GM12872 (cell line): ENCODE measurements around the gene SERGEF.

Source experiments
- TF ChIP-seq, protein P1 (sequence below): IDR thresholded peaks from 3 replicates; pipeline ENCODE4 v1.5.1; 2011; ENCODE audit warnings: low read depth, mild to moderate bottlenecking, low read length, moderate library complexity; ENCODE audit not compliant: insufficient read depth

SERGEF gene

DNA sequence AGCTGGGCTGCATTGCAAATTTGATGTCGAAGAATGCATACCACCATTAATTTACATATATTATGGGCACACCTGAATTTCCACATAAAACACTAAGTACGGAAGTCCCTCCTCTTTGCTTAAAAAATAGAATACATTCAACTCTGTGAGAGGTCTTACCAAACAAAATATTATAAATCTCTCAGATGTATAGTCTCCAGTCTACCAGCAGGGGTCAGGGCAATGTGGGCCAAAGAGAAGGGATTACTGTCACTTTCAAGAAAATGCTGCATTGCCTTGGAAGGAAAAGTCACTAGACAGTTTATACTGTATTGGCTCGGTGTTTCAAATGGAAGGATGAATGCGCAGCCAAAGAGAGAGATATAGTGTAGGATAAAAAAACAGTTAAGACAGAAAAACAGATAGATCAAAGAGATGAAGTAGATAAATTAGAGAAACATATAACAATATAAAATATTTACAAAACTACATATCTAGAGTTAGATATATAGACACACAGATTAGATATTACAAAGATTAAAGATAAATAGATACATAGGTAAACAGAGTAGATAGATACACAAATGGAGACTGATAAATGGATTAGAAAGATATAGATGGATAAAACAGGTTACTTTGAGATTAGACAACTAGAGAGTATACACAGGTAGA, 20.9 kb downstream of the SERGEF start:
- TF ChIP-seq, protein P1, sequence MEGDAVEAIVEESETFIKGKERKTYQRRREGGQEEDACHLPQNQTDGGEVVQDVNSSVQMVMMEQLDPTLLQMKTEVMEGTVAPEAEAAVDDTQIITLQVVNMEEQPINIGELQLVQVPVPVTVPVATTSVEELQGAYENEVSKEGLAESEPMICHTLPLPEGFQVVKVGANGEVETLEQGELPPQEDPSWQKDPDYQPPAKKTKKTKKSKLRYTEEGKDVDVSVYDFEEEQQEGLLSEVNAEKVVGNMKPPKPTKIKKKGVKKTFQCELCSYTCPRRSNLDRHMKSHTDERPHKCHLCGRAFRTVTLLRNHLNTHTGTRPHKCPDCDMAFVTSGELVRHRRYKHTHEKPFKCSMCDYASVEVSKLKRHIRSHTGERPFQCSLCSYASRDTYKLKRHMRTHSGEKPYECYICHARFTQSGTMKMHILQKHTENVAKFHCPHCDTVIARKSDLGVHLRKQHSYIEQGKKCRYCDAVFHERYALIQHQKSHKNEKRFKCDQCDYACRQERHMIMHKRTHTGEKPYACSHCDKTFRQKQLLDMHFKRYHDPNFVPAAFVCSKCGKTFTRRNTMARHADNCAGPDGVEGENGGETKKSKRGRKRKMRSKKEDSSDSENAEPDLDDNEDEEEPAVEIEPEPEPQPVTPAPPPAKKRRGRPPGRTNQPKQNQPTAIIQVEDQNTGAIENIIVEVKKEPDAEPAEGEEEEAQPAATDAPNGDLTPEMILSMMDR = peak; percentile 77

DNA sequence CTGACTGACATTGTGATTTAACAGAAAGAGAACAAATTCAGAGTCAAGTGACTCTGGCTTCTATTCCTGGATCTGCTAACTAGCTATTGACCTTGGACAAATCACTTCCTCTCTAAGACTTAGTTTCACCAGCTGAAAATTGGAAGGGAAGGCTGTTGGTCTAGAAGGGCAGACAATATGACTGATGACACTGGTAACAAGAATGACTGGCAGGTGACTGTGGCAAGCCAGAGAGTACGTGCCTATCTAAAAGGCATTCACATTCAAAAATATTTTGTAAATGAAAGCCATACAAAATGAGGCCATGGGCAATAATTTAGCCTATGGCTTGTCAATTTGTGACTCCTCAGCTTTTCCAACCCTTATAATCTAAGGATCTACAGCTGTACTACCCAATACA, 23.5 kb downstream of the SERGEF start:
- TF ChIP-seq, protein P1 = no peak

DNA sequence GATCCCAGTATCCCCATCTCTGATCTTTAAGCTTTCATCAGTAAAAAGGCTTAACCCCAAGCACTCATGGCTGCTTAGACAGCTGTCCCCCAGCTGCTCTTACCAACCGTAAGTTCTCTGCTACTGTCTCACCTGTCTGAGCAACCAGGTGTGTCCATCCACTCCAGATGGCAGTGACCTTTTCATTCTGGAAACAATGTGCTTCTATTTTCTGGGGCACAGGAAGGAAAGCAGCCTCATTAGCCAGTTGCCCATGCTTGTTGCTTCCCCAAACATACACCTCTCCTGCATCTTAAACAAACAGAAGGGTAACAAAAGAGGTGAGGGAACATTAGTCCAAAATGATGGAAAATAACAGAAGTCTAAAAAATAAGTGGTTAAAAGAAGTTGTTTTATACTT, 24.4 kb downstream of the SERGEF start:
- TF ChIP-seq, protein P1 = no peak

DNA sequence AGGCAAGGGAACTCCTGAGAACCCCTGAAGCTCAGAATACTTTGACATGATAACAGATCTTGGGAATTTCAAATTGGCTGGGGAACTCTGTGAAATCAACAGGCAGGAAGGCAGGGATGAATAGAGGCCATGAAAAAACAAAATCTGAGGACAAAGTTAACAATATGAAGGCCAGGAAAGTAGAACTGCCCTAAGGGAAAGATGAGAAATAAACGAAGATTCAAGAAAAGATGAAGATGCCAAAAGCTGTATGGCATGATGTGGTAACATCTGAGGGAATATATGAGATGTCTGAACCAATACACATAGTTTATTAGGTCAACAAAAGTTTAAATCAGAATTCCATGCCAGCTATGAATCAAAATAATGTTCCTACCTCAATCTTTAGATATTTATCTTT, 25.0 kb downstream of the SERGEF start:
- TF ChIP-seq, protein P1 = no peak

DNA sequence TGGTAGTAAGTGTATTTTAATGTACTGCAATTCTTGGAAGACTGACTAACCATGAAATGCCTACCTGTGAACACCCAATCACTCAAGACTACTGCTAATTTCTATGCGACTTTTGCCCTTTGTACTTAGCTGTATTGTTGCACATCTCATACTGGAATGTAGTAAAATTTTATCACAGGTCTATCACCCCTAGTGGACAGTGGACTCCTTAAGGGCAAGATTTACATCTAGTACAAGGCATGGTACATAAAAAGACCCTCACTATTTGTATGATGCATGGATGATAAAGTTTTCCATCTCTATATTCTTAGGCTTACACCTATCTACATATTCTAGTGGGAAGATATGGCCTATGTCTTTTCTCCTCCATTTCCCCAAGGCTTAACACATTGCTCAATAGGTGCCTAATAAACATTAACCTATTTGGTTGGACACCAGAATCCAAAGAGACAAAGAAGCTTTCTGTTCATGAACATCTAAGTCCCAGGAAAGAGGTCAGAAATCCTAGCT, 26.1 kb downstream of the SERGEF start:
- TF ChIP-seq, protein P1 = peak; percentile 23; the same call in 1 of the 3 replicates

DNA sequence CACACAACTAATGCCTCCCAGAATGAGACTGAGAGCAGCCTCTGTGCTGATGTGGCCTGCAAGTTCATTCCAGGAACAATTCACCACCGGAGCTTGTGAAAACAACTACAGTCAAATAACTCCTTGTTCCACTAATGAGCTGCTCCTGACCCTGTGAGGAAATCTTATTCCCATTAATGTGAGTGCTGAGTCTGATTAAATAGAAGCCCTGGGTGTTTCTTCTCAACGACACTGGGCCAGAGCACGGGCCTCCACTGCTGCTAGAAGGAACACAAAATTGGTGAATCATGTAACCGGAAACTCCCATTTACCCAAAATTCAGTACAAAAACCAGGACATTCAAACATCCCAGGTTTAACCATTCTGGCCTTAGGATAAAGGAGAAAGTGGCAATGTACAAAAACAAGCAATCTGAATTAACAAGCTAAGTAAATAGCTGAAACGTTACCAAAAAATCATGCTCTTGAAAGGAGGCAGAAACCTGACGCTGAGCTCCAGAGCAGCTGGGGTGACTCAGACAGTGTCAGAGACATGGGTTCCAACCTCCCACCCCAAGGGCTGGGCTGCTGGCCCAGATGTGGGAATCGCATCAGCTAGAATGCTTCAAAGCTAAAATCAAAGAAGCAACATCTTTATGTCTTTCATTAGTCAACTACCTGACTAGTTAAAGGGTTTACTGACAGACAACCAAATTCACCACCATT, 26.7 kb downstream of the SERGEF start:
- TF ChIP-seq, protein P1 = no peak

DNA sequence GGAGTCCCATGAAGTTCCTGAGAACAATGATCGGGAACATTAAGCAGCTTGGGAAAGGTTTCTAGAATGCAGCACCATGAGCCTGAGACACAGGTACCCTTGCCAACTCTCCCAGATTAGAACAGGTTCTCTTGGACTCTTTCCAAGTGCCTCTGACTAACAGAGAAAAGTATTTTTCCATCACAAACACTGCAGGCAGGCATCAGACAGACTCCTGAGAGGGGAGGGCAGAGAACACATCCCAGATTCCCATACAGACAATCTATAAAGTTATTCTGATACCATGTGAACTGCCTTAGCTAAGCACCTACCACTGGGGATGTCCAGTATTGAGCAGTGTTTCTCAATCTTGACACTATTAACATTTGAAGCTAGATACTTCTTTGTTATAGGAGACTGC, 27.3 kb downstream of the SERGEF start:
- TF ChIP-seq, protein P1 = no peak
